Uterus (tissue), 2 donors: ENCODE results near the gene FAM120AOS.

Source experiments
- POLR2A ChIP-seq, 2 donors: fragments of 450-650 bp; IDR thresholded peaks; one replicate each; pipeline ENCODE4 v1.6.1; 2016; ENCODE audit warnings: antibody characterized with exemption in 2 of 2, mild to moderate bottlenecking in 1 of 2, moderate library complexity in 1 of 2
- TF ChIP-seq, protein P1 (sequence below), 4 experiments: fragments of 200-600 bp in 2 of 4; fragments of 450-650 bp in 2 of 4; sonication (generic) in 2 of 4; IDR thresholded peaks; one replicate each; pipeline ENCODE4 v1.5.1; 2016 to 2019; ENCODE audit warnings: antibody characterized with exemption in 4 of 4, mild to moderate bottlenecking in 2 of 4, moderate library complexity in 1 of 4

DNA sequence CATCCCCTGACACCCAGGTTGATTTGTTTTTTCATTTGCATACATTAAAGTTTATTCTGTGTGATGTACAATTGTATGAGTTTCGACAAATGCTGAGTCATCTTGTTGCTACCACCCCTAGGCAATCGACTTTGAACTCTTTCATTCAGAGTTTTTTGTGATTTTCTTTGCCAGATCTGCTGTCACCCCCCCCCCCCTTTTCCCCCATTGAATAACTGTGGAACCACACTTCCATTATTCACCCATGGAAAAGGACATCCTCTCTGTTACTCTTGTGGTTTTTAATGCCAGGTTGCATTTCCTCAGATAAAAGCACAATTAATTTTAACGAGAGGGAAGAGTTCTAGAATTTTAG, 13.7 kb upstream of the FAM120AOS start:
- no peak for TF ChIP-seq POLR2A (IDR thresholded peaks at IDR 0.05)
- TF ChIP-seq, protein P1, sequence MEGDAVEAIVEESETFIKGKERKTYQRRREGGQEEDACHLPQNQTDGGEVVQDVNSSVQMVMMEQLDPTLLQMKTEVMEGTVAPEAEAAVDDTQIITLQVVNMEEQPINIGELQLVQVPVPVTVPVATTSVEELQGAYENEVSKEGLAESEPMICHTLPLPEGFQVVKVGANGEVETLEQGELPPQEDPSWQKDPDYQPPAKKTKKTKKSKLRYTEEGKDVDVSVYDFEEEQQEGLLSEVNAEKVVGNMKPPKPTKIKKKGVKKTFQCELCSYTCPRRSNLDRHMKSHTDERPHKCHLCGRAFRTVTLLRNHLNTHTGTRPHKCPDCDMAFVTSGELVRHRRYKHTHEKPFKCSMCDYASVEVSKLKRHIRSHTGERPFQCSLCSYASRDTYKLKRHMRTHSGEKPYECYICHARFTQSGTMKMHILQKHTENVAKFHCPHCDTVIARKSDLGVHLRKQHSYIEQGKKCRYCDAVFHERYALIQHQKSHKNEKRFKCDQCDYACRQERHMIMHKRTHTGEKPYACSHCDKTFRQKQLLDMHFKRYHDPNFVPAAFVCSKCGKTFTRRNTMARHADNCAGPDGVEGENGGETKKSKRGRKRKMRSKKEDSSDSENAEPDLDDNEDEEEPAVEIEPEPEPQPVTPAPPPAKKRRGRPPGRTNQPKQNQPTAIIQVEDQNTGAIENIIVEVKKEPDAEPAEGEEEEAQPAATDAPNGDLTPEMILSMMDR (IDR thresholded peaks at IDR 0.05), result no peak
